ENCODE results near the gene FOXC2. TPM values are rescaled to one million over a fixed set of nuclear protein-coding genes. Genes with fewer than 3 reads are reported as not detected.

Gene FOXC2
- total and polyA plus RNA-seq, 9 of the 15 experiments (the other 6 are each of a cell fraction or from before 2014, with no cell fraction given) = 0.01 to 0.11 (median 0.10) TPM; not detected in 5

GRCh38 chr16:86576591-86577313, 10.1 kb downstream of the FOXC2 start:
- Histone ChIP-seq H3K36me3 (ENCODE audit: control insufficient read depth, insufficient read depth, low read length) (no peaks in the 10 kb centered on the region), H3K27me3 (ENCODE audit: control insufficient read depth in 2 of 2, insufficient read depth in 2 of 2, low read length in 2 of 2) (peaks cover 39 to 75% of the 10 kb centered on the region in 2 experiments), H3K4me1 (replicated peaks in 1 of 2; ENCODE audit: control insufficient read depth in 2 of 2, insufficient read depth in 2 of 2, low read length in 2 of 2) (peaks cover 0 to 19% of the 10 kb centered on the region in 2 experiments; a peak in 3 of 5 replicates), H4K20me1 (replicated peaks; ENCODE audit: control insufficient read depth, insufficient read depth, low read length) (no peaks in the 10 kb centered on the region; the same call in 1 of the 2 replicates), H3K9ac (ENCODE audit: insufficient read depth in 1 of 2, low read depth in 2 of 2, low read length in 2 of 2) (peak overlapping the region in 1 of 2 experiments; percentile 86; a peak in 2 of 4 replicates), H3K27ac (ENCODE audit: extremely low read depth, low read depth, low read length) (no peak overlapping the region), H3K4me3 (peak overlapping the region; percentile 45; the same call in 1 of the 2 replicates), H3K4me2 (ENCODE audit: insufficient read depth, low read length) (peak overlapping the region; percentile 67), H3K9me3 (replicated peaks; ENCODE audit: control insufficient read depth, insufficient read depth, low read depth, low read length) (no peaks in the 10 kb centered on the region), H3K79me2 (ENCODE audit: control insufficient read depth, insufficient read depth, low read length) (no peaks in the 10 kb centered on the region), H3K9me1 (ENCODE audit: control insufficient read depth, insufficient read depth, low read length) (no peaks in the 10 kb centered on the region), H2AFZ (ENCODE audit: low read depth, low read length) (peak overlapping the region; percentile 73)
- ATAC-seq = no peak
- in situ Hi-C loops (cut with MboI) = no loop called here
- DNase-seq (ENCODE audit: extremely low read depth in 1 of 4, low spot score in 3 of 4) = peak in 2 of 4 experiments; percentile 15 to 27
- FAIRE-seq = no peak
- ChIA-PET CTCF (ENCODE audit: low intra/inter-chr PET ratio) (interaction anchor here (0.6 kb wide), 1 partner anchor 613 kb away, joined by 3 read pairs; no protein-coding TSS in a partner anchor), POLR2A (interaction anchor here (0.6 kb wide), 1 partner anchor 666 kb away, joined by 3 read pairs; no protein-coding TSS in a partner anchor)
- no peak for TF ChIP-seq BHLHE40 (IDR thresholded peaks at IDR 0.05; ENCODE audit: low read length)
- TF ChIP-seq CHD4 (IDR thresholded peaks at IDR 0.05; ENCODE audit: insufficient read depth, insufficient replicate concordance, low read depth, low read length, poor library complexity, severe bottlenecking) = no peak
- no peak for TF ChIP-seq SIN3B (IDR thresholded peaks at IDR 0.05; ENCODE audit: low read depth)
- TF ChIP-seq RAD21 (CRISPR knock-in tag; conservative IDR thresholded peaks at IDR 0.05 in 1 of 2, IDR thresholded peaks at IDR 0.05 in 1 of 2) = no peak
- no peak for TF ChIP-seq E2F8 (IDR thresholded peaks at IDR 0.05; ENCODE audit: low read depth, partially characterized antibody)
- 27% methylated on average over 32 of the region's 33 CpGs for WGBS (ENCODE audit: insufficient coverage, low coverage, missing lambda C conversion rate)
- BruUV-seq (replicated peaks) = no TSS peak
- intact Hi-C loops (cut with micrococcal nuclease) = no loop called here
